Mucosa of rectum (tissue), 2 donors: Measurements from ENCODE around the gene TUBGCP6.

Experiments used
- H3K27ac ChIP-seq, 2 donors: one replicate each; pipeline ENCODE4 v1.7.0; 2013; ENCODE audit warnings: inconsistent platforms in 2 of 2, low read depth in 2 of 2, low read length in 2 of 2
- H3K27me3 ChIP-seq, 2 donors: one replicate each; pipeline ENCODE4 v1.7.0; 2013; ENCODE audit warnings: low read length in 2 of 2; ENCODE audit not compliant: control insufficient read depth in 2 of 2, insufficient read depth in 2 of 2
- H3K36me3 ChIP-seq, 2 donors: one replicate each; pipeline ENCODE4 v1.7.0; 2013; ENCODE audit warnings: low read length in 2 of 2; ENCODE audit not compliant: control insufficient read depth in 2 of 2, insufficient read depth in 2 of 2
- H3K4me1 ChIP-seq, 2 donors: one replicate each; pipeline ENCODE4 v1.7.0; 2013; ENCODE audit warnings: low read length in 2 of 2, mild to moderate bottlenecking in 1 of 2; ENCODE audit not compliant: control insufficient read depth in 2 of 2, insufficient read depth in 2 of 2
- H3K4me3 ChIP-seq, 2 donors: one replicate each; pipeline ENCODE4 v1.7.0; 2013; ENCODE audit warnings: low read length in 2 of 2
- H3K9ac ChIP-seq, 2 donors: one replicate each; pipeline ENCODE4 v1.7.0; 2013; ENCODE audit warnings: low read length in 2 of 2, low read depth in 1 of 2, mild to moderate bottlenecking in 1 of 2
- H3K9me3 ChIP-seq, 2 donors: one replicate each; pipeline ENCODE4 v1.7.0; 2013; ENCODE audit warnings: low read length in 2 of 2; ENCODE audit not compliant: control insufficient read depth in 2 of 2
- donor health status: healthy.
- donor health status: Normal muscosa, but diverticular disease.

The TUBGCP6 gene

DNA sequence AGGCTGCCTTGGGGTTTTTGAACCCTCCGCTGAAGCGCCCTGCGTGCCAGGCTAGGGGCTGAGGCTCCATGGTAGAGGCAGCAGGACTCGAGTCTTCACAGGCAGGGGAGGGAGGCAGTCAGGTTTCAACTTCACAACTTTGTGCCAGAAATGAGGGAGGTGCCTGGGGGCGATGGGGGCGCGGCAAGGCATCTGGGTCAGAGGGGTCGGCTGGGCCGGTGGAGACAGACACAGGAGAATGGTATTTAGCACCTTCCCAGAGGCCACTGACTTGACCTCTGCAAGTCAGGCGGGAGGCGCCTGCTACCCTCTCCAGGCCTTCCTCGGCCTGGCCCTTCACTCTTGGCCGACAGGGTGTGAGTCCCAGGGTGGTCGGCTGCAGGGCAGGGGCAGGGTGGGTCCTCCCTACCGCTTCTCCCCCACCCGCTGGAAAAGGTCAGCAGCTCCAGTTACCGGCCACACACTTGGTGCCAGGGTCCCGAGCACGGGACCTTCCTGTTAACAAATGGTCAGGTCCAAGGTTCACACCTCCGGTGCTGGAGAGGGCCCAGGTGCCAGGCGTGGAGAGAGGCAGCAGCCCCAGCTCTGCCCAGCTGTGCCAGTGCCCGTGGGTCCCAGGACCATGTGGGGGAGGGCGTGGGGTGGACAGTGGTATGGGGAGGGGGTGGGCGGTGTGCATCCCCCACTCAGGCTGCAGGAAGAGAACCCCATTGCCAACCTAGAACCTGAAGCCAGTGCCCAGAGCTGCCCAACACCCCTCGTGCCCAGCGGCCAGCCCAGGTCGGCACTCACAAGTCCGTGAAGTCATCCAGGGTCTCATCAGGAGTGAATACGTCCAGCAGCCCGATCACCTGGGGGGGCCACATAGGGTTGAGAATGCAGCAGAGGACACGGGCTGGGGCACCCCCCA is 12.9 kb upstream of the TUBGCP6 start:
- Histone ChIP-seq H3K4me3 (no peak overlapping the region), H3K36me3 (no peaks in the 10 kb centered on the region), H3K4me1 (no peaks in the 10 kb centered on the region), H3K9me3 (no peaks in the 10 kb centered on the region), H3K27ac (no peak overlapping the region), H3K27me3 (peaks cover 11 to 16% of the 10 kb centered on the region in 2 donors), H3K9ac (no peak overlapping the region)

DNA sequence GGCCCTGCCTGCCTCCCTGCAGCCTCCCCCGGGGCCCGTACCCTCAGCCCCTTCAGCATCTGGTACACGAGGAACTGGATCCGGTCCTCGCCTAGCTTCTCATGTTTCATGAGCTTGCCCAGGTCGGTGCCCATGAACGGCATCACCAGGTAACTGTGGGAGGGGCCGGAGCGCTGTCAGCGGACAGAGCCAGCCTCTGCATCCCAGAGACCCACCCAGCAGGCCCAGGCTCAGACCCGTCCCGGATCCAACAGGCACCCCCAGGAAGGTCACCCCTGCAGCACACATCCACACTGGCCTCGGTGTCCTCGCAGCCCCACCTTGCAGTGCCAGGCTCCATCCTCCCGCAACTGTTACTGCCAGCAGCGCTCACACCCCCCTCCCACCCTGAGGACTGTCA is 12.2 kb upstream of the TUBGCP6 start:
- Histone ChIP-seq H3K4me1 (peaks cover 0 to under 1% of the 10 kb centered on the region in 2 donors), H3K4me3 (no peak overlapping the region), H3K9ac (no peak overlapping the region), H3K27ac (no peak overlapping the region), H3K27me3 (peaks cover 10 to 12% of the 10 kb centered on the region in 2 donors), H3K9me3 (no peaks in the 10 kb centered on the region), H3K36me3 (no peaks in the 10 kb centered on the region)

DNA sequence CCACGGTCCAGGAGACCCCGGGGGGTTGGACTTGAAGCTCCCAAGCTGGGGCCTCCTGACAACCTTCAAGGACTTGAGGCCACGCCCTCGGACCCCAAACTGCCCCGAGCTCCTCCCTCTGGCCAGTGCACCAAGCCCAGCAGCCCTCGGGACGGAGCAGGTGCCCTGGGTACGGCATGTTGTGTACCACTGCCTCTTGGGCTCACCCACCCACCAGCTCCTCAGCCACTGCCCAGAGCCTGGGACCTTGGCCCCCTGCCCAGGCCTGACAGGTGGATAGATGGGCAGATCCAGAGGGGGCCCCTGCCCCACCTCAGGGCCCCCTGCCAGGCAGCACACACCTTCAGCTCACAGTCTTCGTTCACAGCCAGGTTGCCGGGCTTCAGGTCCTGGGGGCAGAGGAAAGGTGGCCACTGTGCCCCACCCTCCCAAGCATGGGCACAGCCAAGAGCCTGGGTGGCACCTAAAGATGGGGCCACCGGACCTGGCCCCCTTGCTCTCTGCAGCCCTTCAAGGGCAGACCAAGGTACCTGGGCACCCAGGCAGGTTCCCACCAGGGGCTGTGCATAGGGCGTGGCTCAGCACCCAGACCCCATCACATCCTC is 11.5 kb upstream of the TUBGCP6 start:
- Histone ChIP-seq H3K27me3 (peaks cover 10% of the 10 kb centered on the region in 2 donors), H3K36me3 (no peaks in the 10 kb centered on the region), H3K4me1 (peaks cover 6 to 7% of the 10 kb centered on the region in 2 donors), H3K4me3 (no peak overlapping the region), H3K27ac (no peak overlapping the region), H3K9ac (no peak overlapping the region), H3K9me3 (no peaks in the 10 kb centered on the region)

DNA sequence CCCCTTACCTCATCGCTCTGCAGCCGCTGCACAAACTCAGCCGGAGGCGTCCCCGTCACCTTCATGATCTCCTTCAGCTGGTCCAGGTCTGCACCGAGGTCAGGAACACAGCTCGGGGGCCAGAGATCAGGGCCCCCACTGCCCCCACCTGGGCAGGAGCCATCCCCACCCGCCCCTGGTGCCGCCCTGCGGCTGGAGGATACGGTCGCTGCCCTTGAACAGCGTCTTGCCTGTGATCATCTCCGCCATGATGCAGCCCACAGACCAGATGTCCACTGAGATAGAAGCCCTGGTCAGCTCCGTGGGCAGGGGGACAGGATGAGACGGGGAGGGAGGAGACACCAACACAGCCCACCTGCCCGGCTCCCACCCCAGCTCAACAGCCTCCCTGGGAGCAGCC is 10.8 kb upstream of the TUBGCP6 start:
- Histone ChIP-seq H3K4me3 (no peak overlapping the region), H3K4me1 (peaks cover 9 to 10% of the 10 kb centered on the region in 2 donors), H3K9ac (no peak overlapping the region), H3K36me3 (no peaks in the 10 kb centered on the region), H3K9me3 (no peaks in the 10 kb centered on the region), H3K27ac (no peak overlapping the region), H3K27me3 (peaks cover 8 to 10% of the 10 kb centered on the region in 2 donors)

DNA sequence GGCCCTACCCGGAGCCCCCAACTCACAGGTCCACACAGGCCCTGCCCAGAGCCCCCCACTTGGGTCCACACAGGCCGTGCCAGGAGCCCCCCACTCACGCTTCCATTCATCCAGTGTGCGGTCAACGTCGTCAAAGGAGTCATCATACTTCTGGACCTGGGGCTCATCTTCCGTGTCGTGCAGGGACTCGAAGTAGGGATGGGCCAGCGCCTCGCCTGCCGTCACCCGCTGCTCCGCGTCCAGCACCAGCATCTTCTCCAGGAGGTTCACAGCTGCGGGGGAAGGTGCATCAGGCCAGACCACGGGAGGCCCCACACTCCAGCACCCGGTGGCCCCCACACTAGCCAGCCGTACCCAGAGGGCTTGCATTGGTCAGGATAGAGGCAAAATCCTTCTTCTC is 10.3 kb upstream of the TUBGCP6 start:
- H3K27ac ChIP-seq = no peak overlapping the region

DNA sequence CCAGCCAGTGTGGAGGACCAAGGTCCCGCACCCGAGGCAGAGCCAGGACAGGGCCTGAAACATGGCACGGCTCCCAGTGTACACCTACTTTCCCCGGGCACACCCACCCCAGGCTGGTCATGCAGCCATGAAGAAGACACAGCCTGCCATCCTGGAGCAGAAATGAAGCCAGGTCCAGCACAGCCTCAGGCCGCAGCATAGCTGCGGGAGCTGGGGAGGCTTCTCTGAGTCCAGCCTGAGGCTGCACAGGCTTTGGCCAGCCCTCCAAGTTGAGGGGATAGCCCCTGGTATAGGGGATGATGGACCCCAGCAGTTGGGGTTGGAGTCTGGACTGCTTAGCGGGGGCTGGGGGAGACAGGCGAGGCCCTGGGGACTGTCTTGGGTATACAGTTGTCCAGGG is 9.1 kb upstream of the TUBGCP6 start:
- Histone ChIP-seq H3K27ac (no peak overlapping the region), H3K4me1 (peaks cover 20 to 23% of the 10 kb centered on the region in 2 donors), H3K9me3 (no peaks in the 10 kb centered on the region), H3K4me3 (no peak overlapping the region), H3K27me3 (peaks cover 6 to 7% of the 10 kb centered on the region in 2 donors), H3K36me3 (peaks cover 0 to 3% of the 10 kb centered on the region in 2 donors), H3K9ac (no peak overlapping the region)

More for the DNA sequence above, 10.3 kb upstream of the TUBGCP6 start:
- Histone ChIP-seq H3K4me1 (peaks cover 14 to 15% of the 10 kb centered on the region in 2 donors), H3K9me3 (no peaks in the 10 kb centered on the region), H3K27me3 (peaks cover 7 to 10% of the 10 kb centered on the region in 2 donors), H3K4me3 (no peak overlapping the region), H3K9ac (no peak overlapping the region), H3K36me3 (no peaks in the 10 kb centered on the region)

DNA sequence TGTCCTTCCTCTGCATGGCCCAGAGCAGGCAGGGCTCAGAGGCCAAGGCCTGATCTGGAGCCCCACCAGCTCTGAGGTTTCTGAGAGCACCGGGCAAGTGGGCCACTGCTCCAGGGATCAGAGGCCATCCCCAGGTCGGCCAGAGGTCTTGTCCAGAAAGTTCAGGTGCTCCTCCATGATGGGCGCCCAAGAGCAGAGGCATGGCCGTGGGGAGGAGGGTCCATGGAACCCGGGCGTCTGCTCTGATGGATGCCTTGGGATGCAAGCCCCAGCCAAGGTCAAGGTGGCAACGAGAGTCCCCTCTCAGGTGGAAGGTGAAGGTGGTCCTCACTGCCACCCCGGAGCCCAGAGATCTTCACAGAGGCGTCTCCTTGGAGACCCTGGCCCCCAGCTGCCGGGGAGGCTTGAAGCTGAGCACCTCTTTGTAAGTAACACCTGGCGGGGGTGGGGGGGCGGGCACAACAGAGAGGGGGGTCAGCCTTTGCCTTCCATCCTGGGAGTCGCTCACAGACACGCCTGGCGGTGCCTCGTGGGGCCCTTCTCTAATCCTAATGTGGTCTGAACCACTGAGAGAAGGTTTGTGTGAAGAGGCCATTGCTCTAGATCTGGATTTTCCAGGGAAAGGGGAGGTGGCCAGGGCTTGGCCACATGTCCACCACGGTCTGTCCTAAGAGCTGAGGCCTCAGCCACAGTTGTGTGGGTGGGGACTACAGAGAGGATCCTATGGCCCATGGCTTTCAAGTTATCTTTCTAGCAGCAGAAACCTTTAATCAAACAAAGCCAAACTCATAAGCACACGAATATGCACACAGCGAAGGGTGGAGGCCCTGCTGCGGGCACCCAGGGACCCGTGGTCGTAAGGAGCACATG is 8.5 kb upstream of the TUBGCP6 start:
- no peak overlapping the region for H3K9ac ChIP-seq
- H3K4me3 ChIP-seq = no peak overlapping the region
- no peak overlapping the region for H3K27ac ChIP-seq
- H3K9me3 ChIP-seq = no peaks in the 10 kb centered on the region
- peaks cover 2 to 3% of the 10 kb centered on the region in 2 donors for H3K27me3 ChIP-seq
- peaks cover 20 to 23% of the 10 kb centered on the region in 2 donors for H3K4me1 ChIP-seq
- H3K36me3 ChIP-seq = peaks cover 0 to 3% of the 10 kb centered on the region in 2 donors

DNA sequence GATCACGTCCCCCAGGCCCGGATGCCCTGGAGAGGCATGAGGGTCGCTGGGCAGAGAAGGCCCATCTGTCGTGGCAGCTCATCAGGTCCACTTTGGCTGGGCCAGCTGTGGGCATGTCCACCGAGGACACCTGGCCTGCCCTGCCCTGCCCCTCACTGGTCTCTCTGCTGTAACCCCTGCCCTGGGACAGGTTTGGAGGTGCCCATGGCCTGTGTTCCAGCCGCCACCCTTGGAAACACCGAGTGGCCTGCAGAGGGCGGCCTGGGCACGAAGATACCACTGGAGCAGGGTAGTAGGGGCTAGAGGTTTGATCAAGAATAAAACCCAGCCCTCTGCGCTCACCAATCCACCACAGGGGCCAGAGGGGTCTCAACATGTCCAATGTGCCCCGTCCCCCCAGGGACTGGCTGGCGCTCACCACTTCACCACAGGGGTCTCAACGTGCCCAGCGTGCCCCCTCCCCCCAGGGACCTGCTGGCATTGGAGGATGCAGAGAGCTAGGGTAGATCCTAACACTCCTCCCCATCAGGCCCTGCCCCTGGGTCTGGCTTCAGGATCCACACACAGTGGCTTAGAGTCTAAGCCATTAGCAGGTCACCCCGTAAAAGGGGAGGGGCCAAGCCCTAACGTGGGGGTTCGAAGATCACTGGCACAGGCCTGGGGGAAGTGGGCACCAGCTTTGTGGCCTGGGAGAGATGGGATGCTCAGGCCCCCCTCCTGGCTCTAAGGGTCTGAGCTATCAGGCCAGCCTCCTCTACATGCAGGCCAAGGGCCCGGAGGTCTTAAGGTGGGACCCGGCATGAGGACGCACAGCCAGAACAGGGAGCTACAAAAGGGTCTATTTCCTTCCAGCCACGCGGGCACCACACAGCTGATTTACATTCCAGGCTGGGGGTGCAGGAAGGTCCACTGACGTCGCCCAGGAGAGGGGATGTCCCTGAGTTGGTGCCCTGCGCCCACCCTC is 7.5 kb upstream of the TUBGCP6 start:
- Histone ChIP-seq H3K27me3 (peaks cover 0 to 2% of the 10 kb centered on the region in 2 donors), H3K4me1 (peaks cover 26% of the 10 kb centered on the region in 2 donors), H3K9ac (no peak overlapping the region), H3K9me3 (no peaks in the 10 kb centered on the region), H3K36me3 (peaks cover 0 to 9% of the 10 kb centered on the region in 2 donors), H3K27ac (peak overlapping the region in 1 of 2 donors; percentile 38), H3K4me3 (peak overlapping the region; percentile 79 to 87)

DNA sequence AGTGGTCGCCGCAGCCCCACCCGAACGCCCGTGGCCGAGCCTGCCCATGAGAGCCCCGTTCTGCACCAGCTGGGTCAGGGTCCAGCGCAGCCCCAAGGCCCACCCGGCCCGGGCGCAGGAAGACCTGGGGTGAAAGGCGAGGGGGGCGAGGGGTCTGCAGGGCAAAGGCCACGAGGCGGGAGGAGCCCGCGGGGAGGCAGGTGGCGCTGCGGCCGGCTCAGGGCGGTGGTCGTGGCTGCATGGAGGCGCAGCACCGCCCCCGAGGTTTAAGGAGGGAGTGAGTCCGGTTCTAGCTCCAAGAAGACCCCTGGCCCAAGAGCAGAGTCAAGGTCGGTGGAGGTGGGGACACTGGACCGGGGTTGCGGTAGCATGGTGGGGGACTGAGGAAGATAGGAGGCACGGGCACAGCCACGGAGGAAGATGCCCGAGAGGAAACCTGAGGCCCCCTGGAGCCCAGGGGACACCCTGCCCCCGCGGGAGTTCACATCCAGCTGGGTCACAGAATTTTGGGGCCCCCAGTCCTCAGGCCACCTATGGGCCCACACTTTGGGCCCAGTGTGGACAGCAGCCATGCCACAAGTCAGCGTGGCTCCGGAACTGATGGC is 6.8 kb upstream of the TUBGCP6 start:
- H3K27ac ChIP-seq = peak overlapping the region in 1 of 2 donors; percentile 79
- peak overlapping the region; percentile 24 to 78 for H3K9ac ChIP-seq
- no peaks in the 10 kb centered on the region for H3K9me3 ChIP-seq
- peaks cover 26% of the 10 kb centered on the region in 2 donors for H3K4me1 ChIP-seq
- H3K36me3 ChIP-seq = peaks cover 0 to 16% of the 10 kb centered on the region in 2 donors
- H3K4me3 ChIP-seq = peak overlapping the region; percentile 79 to 87
- H3K27me3 ChIP-seq = no peaks in the 10 kb centered on the region
